Large intestine (tissue), 3 donors: Measurements from ENCODE around the gene AHCYL2. TPM values are rescaled to one million over a fixed set of nuclear protein-coding genes. Genes with fewer than 3 reads are reported as not detected.

Experiments used
- DNase-seq, 2 donors: peaks; one replicate each; pipeline versions ENCODE4 v3.0.0 to v3.0.0-alpha.2; 2013
- H3K27ac ChIP-seq: one replicate; pipeline ENCODE4 v1.5.1; 2013; ENCODE audit warnings: low read length
- H3K27me3 ChIP-seq: 2 replicates; pipeline ENCODE4 v1.6.1; 2013; ENCODE audit warnings: low read length; ENCODE audit not compliant: control insufficient read depth, insufficient read depth
- H3K36me3 ChIP-seq: 2 replicates; pipeline ENCODE4 v1.6.1; 2013; ENCODE audit warnings: low read length; ENCODE audit not compliant: control insufficient read depth, insufficient read depth
- H3K4me1 ChIP-seq: one replicate; pipeline ENCODE4 v1.6.1; 2013; ENCODE audit warnings: low read length; ENCODE audit not compliant: control insufficient read depth, insufficient read depth
- H3K4me3 ChIP-seq: one replicate; pipeline ENCODE4 v1.5.1; 2013; ENCODE audit warnings: low read length
- H3K9me3 ChIP-seq: one replicate; pipeline ENCODE4 v1.6.1; 2013; ENCODE audit warnings: mild to moderate bottlenecking, low read depth, low read length, moderate library complexity; ENCODE audit not compliant: control insufficient read depth
- WGBS: methylation state at CpG from one replicate; pipeline ENCODE4 v1.1.5; 2013; ENCODE audit warnings: low lambda C conversion rate; ENCODE audit not compliant: insufficient coverage; 5-methylcytosine and 5-hydroxymethylcytosine counted together
- polyA plus RNA-seq: library from polyadenylated mRNA; unstranded; fragments of 120-200 nt; gene quantifications from one replicate; pipeline ENCODE4 v1.2.1, GENCODE V29; 2013

The AHCYL2 gene
- polyA plus RNA-seq, 1 donor, result 23.2 TPM

GRCh38 chr7:129264534-129264933, 39.7 kb downstream of the AHCYL2 start:
- H3K27ac ChIP-seq, result no peak overlapping the region

GRCh38 chr7:129265328-129265727, 40.5 kb downstream of the AHCYL2 start:
- DNase-seq, result no peak
- no peaks in the 10 kb centered on the region for H3K4me1 ChIP-seq
- no peak overlapping the region for H3K27ac ChIP-seq
- 60% methylated on average over 1 of the region's 1 CpG for WGBS
- H3K9me3 ChIP-seq, result no peaks in the 10 kb centered on the region
- H3K27me3 ChIP-seq, result no peaks in the 10 kb centered on the region
- no peak overlapping the region for H3K4me3 ChIP-seq
- no peaks in the 10 kb centered on the region for H3K36me3 ChIP-seq

More at GRCh38 chr7:129264534-129264933, 39.7 kb downstream of the AHCYL2 start:
- no peak for DNase-seq
- H3K27me3 ChIP-seq, result no peaks in the 10 kb centered on the region
- no peaks in the 10 kb centered on the region for H3K4me1 ChIP-seq
- no peak overlapping the region for H3K4me3 ChIP-seq
- 63% methylated on average over 3 of the region's 4 CpGs for WGBS
- no peaks in the 10 kb centered on the region for H3K9me3 ChIP-seq
- no peaks in the 10 kb centered on the region for H3K36me3 ChIP-seq

- H3K27ac ChIP-seq, result no peak overlapping the region
- 100% methylated on average over 1 of the region's 6 CpGs for WGBS
- no peak overlapping the region for H3K4me3 ChIP-seq
- no peaks in the 10 kb centered on the region for H3K36me3 ChIP-seq
- no peak for DNase-seq
- H3K27me3 ChIP-seq, result no peaks in the 10 kb centered on the region
- no peaks in the 10 kb centered on the region for H3K4me1 ChIP-seq
- no peaks in the 10 kb centered on the region for H3K9me3 ChIP-seq
These were observed 41.4 kb downstream of the AHCYL2 start for GRCh38 chr7:129266181-129266580.

- Histone ChIP-seq H3K4me1 (no peaks in the 10 kb centered on the region), H3K36me3 (peaks cover 9% of the 10 kb centered on the region), H3K4me3 (no peak overlapping the region), H3K27me3 (no peaks in the 10 kb centered on the region), H3K27ac (no peak overlapping the region), H3K9me3 (peaks cover 3% of the 10 kb centered on the region)
- WGBS, result 86% methylated on average over 3 of the region's 3 CpGs
- no peak for DNase-seq
These were observed 45.2 kb downstream of the AHCYL2 start for GRCh38 chr7:129270077-129270476.

- Histone ChIP-seq H3K27ac (no peak overlapping the region), H3K4me3 (no peak overlapping the region), H3K9me3 (peaks cover 3% of the 10 kb centered on the region), H3K27me3 (no peaks in the 10 kb centered on the region), H3K4me1 (no peaks in the 10 kb centered on the region), H3K36me3 (peaks cover 9% of the 10 kb centered on the region)
- peak; percentile 25 to 26 for DNase-seq
- 100% methylated on average over 2 of the region's 5 CpGs for WGBS
These were observed 46.9 kb downstream of the AHCYL2 start for GRCh38 chr7:129271500-129272355.

GRCh38 chr7:129273936-129274335, 49.1 kb downstream of the AHCYL2 start:
- Histone ChIP-seq H3K9me3 (peaks cover 3% of the 10 kb centered on the region), H3K27ac (no peak overlapping the region), H3K27me3 (no peaks in the 10 kb centered on the region), H3K4me3 (no peak overlapping the region), H3K36me3 (peaks cover 9% of the 10 kb centered on the region), H3K4me1 (no peaks in the 10 kb centered on the region)
- DNase-seq, result no peak

- Histone ChIP-seq H3K4me1 (no peaks in the 10 kb centered on the region), H3K27ac (no peak overlapping the region), H3K9me3 (peaks cover 3% of the 10 kb centered on the region), H3K27me3 (no peaks in the 10 kb centered on the region), H3K36me3 (peaks cover 9% of the 10 kb centered on the region), H3K4me3 (no peak overlapping the region)
- 86% methylated on average over 2 of the region's 7 CpGs for WGBS
- no peak for DNase-seq
These were observed 52.8 kb downstream of the AHCYL2 start for GRCh38 chr7:129277629-129278028.

GRCh38 chr7:129278688-129279087, 53.9 kb downstream of the AHCYL2 start:
- Histone ChIP-seq H3K9me3 (peaks cover 3% of the 10 kb centered on the region), H3K4me3 (no peak overlapping the region), H3K27me3 (no peaks in the 10 kb centered on the region), H3K27ac (no peak overlapping the region), H3K36me3 (peaks cover 9% of the 10 kb centered on the region), H3K4me1 (no peaks in the 10 kb centered on the region)
- 100% methylated on average over 1 of the region's 2 CpGs for WGBS
- no peak for DNase-seq

- Histone ChIP-seq H3K27me3 (no peaks in the 10 kb centered on the region), H3K4me3 (no peak overlapping the region), H3K9me3 (no peaks in the 10 kb centered on the region), H3K4me1 (no peaks in the 10 kb centered on the region), H3K27ac (no peak overlapping the region), H3K36me3 (peaks cover under 1% of the 10 kb centered on the region)
- no peak for DNase-seq
- no CpG with 5 or more reads among the region's 3 CpGs for WGBS
These were observed 54.9 kb downstream of the AHCYL2 start for GRCh38 chr7:129279757-129280156.

GRCh38 chr7:129281163-129281562, 56.3 kb downstream of the AHCYL2 start:
- H3K36me3 ChIP-seq, result no peaks in the 10 kb centered on the region
- no peak for DNase-seq
- H3K27ac ChIP-seq, result no peak overlapping the region
- H3K9me3 ChIP-seq, result no peaks in the 10 kb centered on the region
- no peak overlapping the region for H3K4me3 ChIP-seq
- no CpG with 5 or more reads among the region's 1 CpG for WGBS
- no peaks in the 10 kb centered on the region for H3K4me1 ChIP-seq
- no peaks in the 10 kb centered on the region for H3K27me3 ChIP-seq

- H3K9me3 ChIP-seq, result no peaks in the 10 kb centered on the region
- no peak for DNase-seq
- H3K36me3 ChIP-seq, result no peaks in the 10 kb centered on the region
- no peaks in the 10 kb centered on the region for H3K27me3 ChIP-seq
- no CpG with 5 or more reads among the region's 5 CpGs for WGBS
- H3K4me1 ChIP-seq, result no peaks in the 10 kb centered on the region
- H3K4me3 ChIP-seq, result no peak overlapping the region
- no peak overlapping the region for H3K27ac ChIP-seq
These were observed 58.0 kb downstream of the AHCYL2 start for GRCh38 chr7:129282865-129283264.
